GM23338 (cell line): ENCODE results near the gene B3GNT3. TPM values are rescaled to one million over a fixed set of nuclear protein-coding genes. Genes with fewer than 3 reads are reported as not detected.

ENCODE experiments used
- ATAC-seq: fragments of 200-7000 bp; cut with Tn5 transposase; 3 replicates; pipeline ENCODE4 v1.9.1; 2020
- DNase-seq: peaks from one replicate; pipeline ENCODE4 v3.0.0-alpha.2; 2015; ENCODE audit warnings: low spot score
- H2AFZ ChIP-seq: fragments of 200-600 bp; sonication (generic); 2 replicates; pipeline ENCODE4 v1.8.0; 2016; ENCODE audit warnings: antibody characterized with exemption, mild to moderate bottlenecking, moderate library complexity
- H3F3A ChIP-seq: fragments of 200-600 bp; sonication (generic); replicated peaks from 2 replicates; pipeline ENCODE4 v1.8.0; 2017; ENCODE audit warnings: antibody characterized with exemption, mixed run types, low read depth
- H3K27ac ChIP-seq: fragments of 200-600 bp; sonication (generic); 2 replicates; pipeline ENCODE4 v1.6.1; 2016; ENCODE audit warnings: low read depth
- H3K27me3 ChIP-seq: fragments of 200-600 bp; sonication (generic); 2 replicates; pipeline ENCODE4 v1.8.0; 2016; ENCODE audit warnings: mild to moderate bottlenecking, mixed run types, moderate library complexity; ENCODE audit not compliant: insufficient read depth
- H3K36me3 ChIP-seq: fragments of 200-600 bp; sonication (generic); 2 replicates; pipeline ENCODE4 v1.8.0; 2016; ENCODE audit warnings: mild to moderate bottlenecking; ENCODE audit not compliant: insufficient read depth
- H3K4me1 ChIP-seq: fragments of 200-600 bp; sonication (generic); 2 replicates; pipeline ENCODE4 v1.8.0; 2016; ENCODE audit warnings: mild to moderate bottlenecking, moderate library complexity; ENCODE audit not compliant: insufficient read depth
- H3K4me2 ChIP-seq: fragments of 200-600 bp; sonication (generic); 2 replicates; pipeline ENCODE4 v1.7.1; 2017; ENCODE audit warnings: mixed run types
- H3K4me3 ChIP-seq: fragments of 200-600 bp; sonication (generic); 2 replicates; pipeline ENCODE4 v1.6.1; 2016; ENCODE audit warnings: mixed run types
- H3K79me2 ChIP-seq: fragments of 200-600 bp; sonication (generic); replicated peaks from 2 replicates; pipeline ENCODE4 v1.8.0; 2017; ENCODE audit warnings: mild to moderate bottlenecking; ENCODE audit not compliant: insufficient read depth
- H3K9me2 ChIP-seq: fragments of 200-600 bp; sonication (generic); 2 replicates; pipeline ENCODE4 v1.8.0; 2017; ENCODE audit not compliant: insufficient read depth
- H4K20me1 ChIP-seq: fragments of 200-600 bp; sonication (generic); replicated peaks from 2 replicates; pipeline ENCODE4 v1.8.0; 2017; ENCODE audit warnings: mild to moderate bottlenecking; ENCODE audit not compliant: insufficient read depth
- H3K27ac Mint-ChIP-seq: 2 replicates; pipeline ENCODE4 v1.8.0; 2020; ENCODE audit warnings: inconsistent platforms, mild to moderate bottlenecking, moderate library complexity, mixed read lengths
- H3K27me3 Mint-ChIP-seq: 3 replicates; pipeline ENCODE4 v1.8.0; 2022; ENCODE audit warnings: low read depth, mild to moderate bottlenecking, moderate library complexity, mixed read lengths, inconsistent platforms; ENCODE audit not compliant: insufficient read depth, poor library complexity
- H3K36me3 Mint-ChIP-seq: 3 replicates; pipeline ENCODE4 v1.8.0; 2021; ENCODE audit warnings: low read depth, mild to moderate bottlenecking, inconsistent platforms, moderate library complexity, mixed read lengths
- H3K4me1 Mint-ChIP-seq: 3 replicates; pipeline ENCODE4 v1.8.0; 2020; ENCODE audit warnings: mild to moderate bottlenecking, inconsistent platforms, mixed read lengths
- H3K4me3 Mint-ChIP-seq: 3 replicates; pipeline ENCODE4 v1.8.0; 2021; ENCODE audit warnings: moderate library complexity, mild to moderate bottlenecking, inconsistent platforms, mixed read lengths
- H3K9me3 Mint-ChIP-seq: 3 replicates; pipeline ENCODE4 v1.8.0; 2020; ENCODE audit warnings: moderate library complexity, mild to moderate bottlenecking, inconsistent platforms, mixed read lengths
- EZH2phosphoT487 ChIP-seq: fragments of 200-600 bp; sonication (generic); IDR thresholded peaks from one replicate; pipeline ENCODE4 v1.8.1; 2018; ENCODE audit warnings: antibody characterized with exemption; ENCODE audit not compliant: unreplicated experiment
- JUNB ChIP-seq: IDR thresholded peaks from one replicate; pipeline ENCODE4 v1.6.1; 2016; ENCODE audit warnings: antibody characterized with exemption; ENCODE audit not compliant: unreplicated experiment
- NANOG ChIP-seq: IDR thresholded peaks from 2 replicates; pipeline ENCODE4 v1.6.1; 2016; ENCODE audit warnings: antibody characterized with exemption, borderline replicate concordance
- STAT1 ChIP-seq: IDR thresholded peaks from one replicate; pipeline ENCODE4 v1.6.1; 2016; ENCODE audit warnings: antibody characterized with exemption; ENCODE audit not compliant: unreplicated experiment
- ZNF114 ChIP-seq: fragments of 250-450 bp; sonication (Bioruptor Pico); IDR thresholded peaks from 2 replicates; pipeline ENCODE4 v1.5.0; 2020; ENCODE audit warnings: mild to moderate bottlenecking, moderate library complexity
- ZNF331 ChIP-seq: fragments of 250-450 bp; sonication (Bioruptor Pico); IDR thresholded peaks from 2 replicates; pipeline ENCODE4 v1.5.0; 2020; ENCODE audit warnings: low read depth, mild to moderate bottlenecking, moderate library complexity
- polyA plus RNA-seq: library from polyadenylated mRNA; unstranded; fragments of >200 nt; fragmentation: Nextera tagmentation; extraction: Ambion mirVana; gene quantifications from 2 replicates; pipeline ENCODE4 v1.2.1, GENCODE V29; 2016
- total RNA-seq: library from RNA; depleted of rRNA; stranded (reverse); fragments of >200 nt; shearing (Covaris generic); gene quantifications from 2 replicates; pipeline ENCODE4 v1.2.3, GENCODE V29; 2014
- TF ChIP-seq, protein P1 (sequence below): fragments of 250-450 bp; sonication (Bioruptor Pico); IDR thresholded peaks from 2 replicates; pipeline ENCODE4 v1.5.0; 2020; ENCODE audit warnings: mild to moderate bottlenecking, moderate library complexity
- TF ChIP-seq, protein P2 (sequence below), 2 experiments: fragments of 200-600 bp in 1 of 2; sonication (generic) in 1 of 2; conservative IDR thresholded peaks; 2 replicates each; pipeline versions ENCODE4 v1.5.1 to v1.6.1; 2016 to 2017; ENCODE audit warnings: antibody characterized with exemption in 2 of 2, low read depth in 2 of 2, mild to moderate bottlenecking in 2 of 2, moderate library complexity in 1 of 2

Gene B3GNT3
- total and polyA plus RNA-seq, 2 experiments from 2014 or later = 0.99 to 1.9 TPM

DNA sequence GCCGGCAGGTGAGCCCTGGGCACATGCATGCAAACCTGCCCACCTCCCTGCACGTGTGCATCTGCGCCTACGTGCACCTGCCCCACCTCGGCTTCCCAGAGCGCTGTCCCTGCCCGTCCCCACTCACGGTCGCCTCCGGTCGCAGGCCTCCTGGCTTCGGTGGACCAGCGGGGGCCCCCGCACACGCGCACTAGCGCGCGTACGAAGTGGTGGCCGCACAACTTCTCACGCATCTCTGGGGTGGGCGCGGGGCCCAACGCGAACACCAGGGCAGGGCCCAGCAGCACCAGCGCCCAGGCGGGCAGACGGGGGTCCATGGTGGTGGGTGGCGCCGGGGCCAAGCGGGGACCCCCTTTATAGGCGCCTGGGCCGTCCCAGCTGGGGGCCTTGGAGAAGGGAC lies 26.3 kb downstream of the B3GNT3 start, which contains the start of gene INSL3 (continued):
- TF ChIP-seq, protein P1, sequence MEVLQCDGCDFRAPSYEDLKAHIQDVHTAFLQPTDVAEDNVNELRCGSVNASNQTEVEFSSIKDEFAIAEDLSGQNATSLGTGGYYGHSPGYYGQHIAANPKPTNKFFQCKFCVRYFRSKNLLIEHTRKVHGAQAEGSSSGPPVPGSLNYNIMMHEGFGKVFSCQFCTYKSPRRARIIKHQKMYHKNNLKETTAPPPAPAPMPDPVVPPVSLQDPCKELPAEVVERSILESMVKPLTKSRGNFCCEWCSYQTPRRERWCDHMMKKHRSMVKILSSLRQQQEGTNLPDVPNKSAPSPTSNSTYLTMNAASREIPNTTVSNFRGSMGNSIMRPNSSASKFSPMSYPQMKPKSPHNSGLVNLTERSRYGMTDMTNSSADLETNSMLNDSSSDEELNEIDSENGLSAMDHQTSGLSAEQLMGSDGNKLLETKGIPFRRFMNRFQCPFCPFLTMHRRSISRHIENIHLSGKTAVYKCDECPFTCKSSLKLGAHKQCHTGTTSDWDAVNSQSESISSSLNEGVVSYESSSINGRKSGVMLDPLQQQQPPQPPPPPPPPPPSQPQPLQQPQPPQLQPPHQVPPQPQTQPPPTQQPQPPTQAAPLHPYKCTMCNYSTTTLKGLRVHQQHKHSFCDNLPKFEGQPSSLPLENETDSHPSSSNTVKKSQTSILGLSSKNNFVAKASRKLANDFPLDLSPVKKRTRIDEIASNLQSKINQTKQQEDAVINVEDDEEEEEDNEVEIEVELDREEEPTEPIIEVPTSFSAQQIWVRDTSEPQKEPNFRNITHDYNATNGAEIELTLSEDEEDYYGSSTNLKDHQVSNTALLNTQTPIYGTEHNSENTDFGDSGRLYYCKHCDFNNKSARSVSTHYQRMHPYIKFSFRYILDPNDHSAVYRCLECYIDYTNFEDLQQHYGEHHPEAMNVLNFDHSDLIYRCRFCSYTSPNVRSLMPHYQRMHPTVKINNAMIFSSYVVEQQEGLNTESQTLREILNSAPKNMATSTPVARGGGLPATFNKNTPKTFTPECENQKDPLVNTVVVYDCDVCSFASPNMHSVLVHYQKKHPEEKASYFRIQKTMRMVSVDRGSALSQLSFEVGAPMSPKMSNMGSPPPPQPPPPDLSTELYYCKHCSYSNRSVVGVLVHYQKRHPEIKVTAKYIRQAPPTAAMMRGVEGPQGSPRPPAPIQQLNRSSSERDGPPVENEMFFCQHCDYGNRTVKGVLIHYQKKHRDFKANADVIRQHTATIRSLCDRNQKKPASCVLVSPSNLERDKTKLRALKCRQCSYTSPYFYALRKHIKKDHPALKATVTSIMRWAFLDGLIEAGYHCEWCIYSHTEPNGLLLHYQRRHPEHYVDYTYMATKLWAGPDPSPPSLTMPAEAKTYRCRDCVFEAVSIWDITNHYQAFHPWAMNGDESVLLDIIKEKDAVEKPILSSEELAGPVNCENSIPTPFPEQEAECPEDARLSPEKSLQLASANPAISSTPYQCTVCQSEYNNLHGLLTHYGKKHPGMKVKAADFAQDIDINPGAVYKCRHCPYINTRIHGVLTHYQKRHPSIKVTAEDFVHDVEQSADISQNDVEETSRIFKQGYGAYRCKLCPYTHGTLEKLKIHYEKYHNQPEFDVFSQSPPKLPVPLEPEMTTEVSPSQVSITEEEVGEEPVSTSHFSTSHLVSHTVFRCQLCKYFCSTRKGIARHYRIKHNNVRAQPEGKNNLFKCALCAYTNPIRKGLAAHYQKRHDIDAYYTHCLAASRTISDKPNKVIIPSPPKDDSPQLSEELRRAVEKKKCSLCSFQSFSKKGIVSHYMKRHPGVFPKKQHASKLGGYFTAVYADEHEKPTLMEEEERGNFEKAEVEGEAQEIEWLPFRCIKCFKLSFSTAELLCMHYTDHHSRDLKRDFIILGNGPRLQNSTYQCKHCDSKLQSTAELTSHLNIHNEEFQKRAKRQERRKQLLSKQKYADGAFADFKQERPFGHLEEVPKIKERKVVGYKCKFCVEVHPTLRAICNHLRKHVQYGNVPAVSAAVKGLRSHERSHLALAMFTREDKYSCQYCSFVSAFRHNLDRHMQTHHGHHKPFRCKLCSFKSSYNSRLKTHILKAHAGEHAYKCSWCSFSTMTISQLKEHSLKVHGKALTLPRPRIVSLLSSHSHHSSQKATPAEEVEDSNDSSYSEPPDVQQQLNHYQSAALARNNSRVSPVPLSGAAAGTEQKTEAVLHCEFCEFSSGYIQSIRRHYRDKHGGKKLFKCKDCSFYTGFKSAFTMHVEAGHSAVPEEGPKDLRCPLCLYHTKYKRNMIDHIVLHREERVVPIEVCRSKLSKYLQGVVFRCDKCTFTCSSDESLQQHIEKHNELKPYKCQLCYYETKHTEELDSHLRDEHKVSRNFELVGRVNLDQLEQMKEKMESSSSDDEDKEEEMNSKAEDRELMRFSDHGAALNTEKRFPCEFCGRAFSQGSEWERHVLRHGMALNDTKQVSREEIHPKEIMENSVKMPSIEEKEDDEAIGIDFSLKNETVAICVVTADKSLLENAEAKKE = no peak
- TF ChIP-seq ZNF331 (no peak), NANOG (no peak), JUNB (no peak), ZNF114 (CRISPR knock-in tag) (no peak)
- TF ChIP-seq, protein P2, sequence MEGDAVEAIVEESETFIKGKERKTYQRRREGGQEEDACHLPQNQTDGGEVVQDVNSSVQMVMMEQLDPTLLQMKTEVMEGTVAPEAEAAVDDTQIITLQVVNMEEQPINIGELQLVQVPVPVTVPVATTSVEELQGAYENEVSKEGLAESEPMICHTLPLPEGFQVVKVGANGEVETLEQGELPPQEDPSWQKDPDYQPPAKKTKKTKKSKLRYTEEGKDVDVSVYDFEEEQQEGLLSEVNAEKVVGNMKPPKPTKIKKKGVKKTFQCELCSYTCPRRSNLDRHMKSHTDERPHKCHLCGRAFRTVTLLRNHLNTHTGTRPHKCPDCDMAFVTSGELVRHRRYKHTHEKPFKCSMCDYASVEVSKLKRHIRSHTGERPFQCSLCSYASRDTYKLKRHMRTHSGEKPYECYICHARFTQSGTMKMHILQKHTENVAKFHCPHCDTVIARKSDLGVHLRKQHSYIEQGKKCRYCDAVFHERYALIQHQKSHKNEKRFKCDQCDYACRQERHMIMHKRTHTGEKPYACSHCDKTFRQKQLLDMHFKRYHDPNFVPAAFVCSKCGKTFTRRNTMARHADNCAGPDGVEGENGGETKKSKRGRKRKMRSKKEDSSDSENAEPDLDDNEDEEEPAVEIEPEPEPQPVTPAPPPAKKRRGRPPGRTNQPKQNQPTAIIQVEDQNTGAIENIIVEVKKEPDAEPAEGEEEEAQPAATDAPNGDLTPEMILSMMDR (conservative IDR thresholded peaks at IDR 0.05; ENCODE audit: low read depth in 2 of 2) = no peak

DNA sequence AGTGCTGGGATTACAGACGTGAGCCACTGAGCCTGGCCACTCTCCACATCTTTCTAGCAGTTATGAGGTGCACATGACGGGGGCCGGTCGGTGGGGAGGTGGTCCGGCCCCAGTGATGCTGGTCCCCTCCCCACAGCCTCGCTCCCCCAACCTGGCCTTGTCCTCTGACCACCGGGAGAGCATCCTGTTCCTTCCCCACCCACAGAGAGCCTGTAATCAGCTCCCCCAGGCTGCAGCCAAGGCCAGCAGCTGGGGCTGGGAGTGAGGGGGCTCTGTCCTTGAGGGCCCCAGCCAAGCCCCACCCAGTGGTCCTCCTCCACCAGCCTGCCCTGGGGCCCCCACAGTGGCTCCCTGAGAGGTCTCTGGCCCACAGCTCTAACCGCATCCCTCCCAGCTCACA lies 29.4 kb downstream of the B3GNT3 start:
- Histone ChIP-seq H3K4me1 (no peaks in the 10 kb centered on the region; the same call in 1 of the 2 replicates), H4K20me1 (no peaks in the 10 kb centered on the region), H3F3A (no peaks in the 10 kb centered on the region), H3K4me2 (no peak overlapping the region), H3K27ac (no peak overlapping the region), H3K79me2 (no peaks in the 10 kb centered on the region), H3K36me3 (no peaks in the 10 kb centered on the region), H3K27me3 (no peaks in the 10 kb centered on the region), H3K9me2 (no peaks in the 10 kb centered on the region), H2AFZ (no peak overlapping the region), H3K4me3 (no peak overlapping the region)
- Mint-ChIP-seq H3K4me1 (peaks cover 4% of the 10 kb centered on the region; the same call in 1 of the 3 replicates), H3K27ac (no peak overlapping the region), H3K36me3 (no peaks in the 10 kb centered on the region), H3K4me3 (no peak overlapping the region), H3K9me3 (no peaks in the 10 kb centered on the region), H3K27me3 (peaks cover 11% of the 10 kb centered on the region)
- ATAC-seq (no peak), DNase-seq (no peak)
- TF ChIP-seq, protein P1 = no peak
- TF ChIP-seq ZNF331 (no peak), STAT1 (no peak), EZH2phosphoT487 (no peak)
